MM.1S (cell line): ENCODE measurements around the gene AIMP1.

ENCODE experiments used
- CTCF ChIP-seq: fragments of 300-600 bp; sonication (generic); IDR thresholded peaks from 2 replicates; pipeline ENCODE4 v1.5.1; 2016; ENCODE audit warnings: antibody characterized with exemption, low read length, mixed read lengths
- EZH2phosphoT487 ChIP-seq: fragments of 300-600 bp; sonication (generic); IDR thresholded peaks from 2 replicates; pipeline ENCODE4 v1.6.1; 2018; ENCODE audit warnings: antibody characterized with exemption, low read length

GRCh38 chr4:106301393-106302061 is 14.8 kb upstream of the AIMP1 start:
- TF ChIP-seq CTCF (no peak), EZH2phosphoT487 (no peak)
